Tongue (tissue), 3 donors: ENCODE data around the gene DUSP9. TPM values are rescaled to one million over a fixed set of nuclear protein-coding genes. Genes with fewer than 3 reads are reported as not detected.
A peak's percentile ranks its signal among the peaks of the same experiment; 100 is the strongest.
"Not testable (repeated sequence)": the region's sequence is repeated elsewhere in the genome, so short reads cannot be mapped to it uniquely, and the experiment has no call there.

Experiments used
- DNase-seq: peaks from one replicate; pipeline ENCODE4 v3.0.0-alpha.2; 2015
- small RNA-seq: library from RNA; depleted of rRNA; stranded (forward); fragments of <200 nt; gene quantifications from one replicate; pipeline ENCODE3, GENCODE V24; 2014; ENCODE audit warnings: low replicate concordance
- total RNA-seq: library from RNA; depleted of rRNA; stranded (reverse); fragments of >200 nt; gene quantifications from one replicate; pipeline ENCODE4 v1.2.3, GENCODE V29; 2014

The DUSP9 gene
- total RNA-seq, 1 donor from 2014 or later, result not detected

- not testable (repeated sequence) for DNase-seq
Measured at GRCh38 chrX:153691032-153691827, 44.2 kb downstream of the DUSP9 start.

DNA sequence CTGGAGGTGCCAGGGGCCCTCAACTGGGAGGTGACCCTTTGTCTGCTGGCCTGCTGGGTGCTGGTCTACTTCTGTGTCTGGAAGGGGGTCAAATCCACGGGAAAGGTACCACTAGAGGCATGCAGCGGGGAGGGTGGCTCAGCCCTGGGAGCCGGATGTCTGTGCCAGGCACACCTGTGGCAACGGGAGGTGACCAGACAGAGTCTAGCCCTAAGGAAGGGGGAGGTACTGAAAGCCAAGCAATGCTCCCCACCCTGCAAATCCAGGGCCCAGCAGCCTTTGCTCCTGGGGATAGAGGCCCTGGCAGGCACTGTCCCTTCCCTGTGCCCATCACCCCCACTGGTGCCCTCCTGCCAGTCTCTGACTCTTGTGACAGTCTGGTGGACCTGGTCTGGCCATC lies 45.0 kb downstream of the DUSP9 start:
- DNase-seq, result no peak

- peak; percentile 32 for DNase-seq
Measured at GRCh38 chrX:153692611-153693156, 45.7 kb downstream of the DUSP9 start.

DNA sequence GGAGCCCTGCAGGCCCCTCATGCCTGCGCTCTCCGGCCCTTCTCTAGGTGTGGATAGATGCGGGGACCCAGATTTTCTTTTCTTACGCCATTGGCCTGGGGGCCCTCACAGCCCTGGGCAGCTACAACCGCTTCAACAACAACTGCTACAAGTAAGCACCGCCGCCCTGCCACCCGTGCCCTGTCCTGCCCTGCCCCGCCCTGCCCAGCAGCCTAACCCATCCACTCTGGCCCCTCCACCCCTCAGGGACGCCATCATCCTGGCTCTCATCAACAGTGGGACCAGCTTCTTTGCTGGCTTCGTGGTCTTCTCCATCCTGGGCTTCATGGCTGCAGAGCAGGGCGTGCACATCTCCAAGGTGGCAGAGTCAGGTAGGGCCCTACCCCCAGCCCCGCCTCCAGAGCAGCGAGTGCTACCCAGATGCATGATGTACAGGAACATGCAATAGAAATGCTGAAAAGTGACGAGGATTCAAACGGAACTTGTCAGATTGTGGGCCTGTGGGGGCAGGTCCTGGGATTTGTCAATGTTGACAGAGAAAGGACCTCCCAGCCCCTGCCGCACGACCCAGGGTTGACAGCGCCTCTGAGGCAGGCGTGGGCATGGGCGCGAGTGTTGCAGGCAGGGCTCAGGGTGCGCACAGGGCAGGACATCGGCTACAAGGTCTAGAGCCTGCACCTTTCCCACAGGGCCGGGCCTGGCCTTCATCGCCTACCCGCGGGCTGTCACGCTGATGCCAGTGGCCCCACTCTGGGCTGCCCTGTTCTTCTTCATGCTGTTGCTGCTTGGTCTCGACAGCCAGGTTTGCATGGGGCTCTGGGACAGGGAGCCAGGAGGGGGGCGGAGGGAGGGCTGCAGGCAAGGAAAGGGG lies 46.4 kb downstream of the DUSP9 start:
- no peak for DNase-seq

DNA sequence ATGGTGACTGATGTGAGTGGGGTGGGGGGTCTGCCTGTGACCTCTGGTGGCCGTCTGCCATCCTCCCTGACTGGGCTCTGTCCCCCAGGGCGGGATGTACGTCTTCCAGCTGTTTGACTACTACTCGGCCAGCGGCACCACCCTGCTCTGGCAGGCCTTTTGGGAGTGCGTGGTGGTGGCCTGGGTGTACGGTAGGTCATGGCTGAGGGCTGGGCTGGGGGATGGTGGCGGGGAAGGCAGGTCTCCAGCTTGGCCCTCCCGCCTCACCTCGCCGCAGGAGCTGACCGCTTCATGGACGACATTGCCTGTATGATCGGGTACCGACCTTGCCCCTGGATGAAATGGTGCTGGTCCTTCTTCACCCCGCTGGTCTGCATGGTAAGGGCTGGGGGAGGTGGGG lies 47.3 kb downstream of the DUSP9 start:
- DNase-seq, result not testable (repeated sequence)

GRCh38 chrX:153694687-153695270 lies 47.8 kb downstream of the DUSP9 start:
- no peak for DNase-seq

DNA sequence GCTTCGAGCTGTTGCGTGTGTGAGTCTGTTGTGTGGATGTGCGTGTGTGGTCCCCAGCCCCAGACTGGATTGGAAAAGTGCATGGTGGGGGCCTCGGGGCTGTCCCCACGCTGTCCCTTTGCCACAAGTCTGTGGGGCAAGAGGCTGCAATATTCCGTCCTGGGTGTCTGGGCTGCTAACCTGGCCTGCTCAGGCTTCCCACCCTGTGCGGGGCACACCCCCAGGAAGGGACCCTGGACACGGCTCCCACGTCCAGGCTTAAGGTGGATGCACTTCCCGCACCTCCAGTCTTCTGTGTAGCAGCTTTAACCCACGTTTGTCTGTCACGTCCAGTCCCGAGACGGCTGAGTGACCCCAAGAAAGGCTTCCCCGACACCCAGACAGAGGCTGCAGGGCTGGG lies 49.1 kb downstream of the DUSP9 start:
- no peak for DNase-seq

DNA sequence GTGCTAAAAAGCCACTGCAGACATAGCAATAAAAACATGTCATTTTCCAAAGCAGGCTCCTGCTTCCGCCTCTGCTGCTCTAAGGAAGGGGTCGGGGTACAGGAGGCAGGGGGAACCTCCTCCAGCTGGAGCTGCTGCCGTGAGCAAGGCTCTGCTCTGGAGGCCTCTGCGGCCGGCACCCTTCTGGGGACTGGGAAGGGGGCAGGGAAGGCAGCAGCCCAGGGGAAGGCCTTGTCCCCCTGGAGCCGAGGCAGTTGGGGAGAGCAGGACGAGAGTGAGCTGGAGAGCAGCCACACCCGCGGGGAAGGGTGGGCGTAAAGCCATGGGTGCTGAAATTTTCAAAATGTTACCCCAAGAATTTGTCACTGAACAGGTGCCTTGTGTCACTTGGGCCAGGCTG lies 49.5 kb downstream of the DUSP9 start:
- not testable (repeated sequence) for DNase-seq

GRCh38 chrX:153696986-153697722 lies 50.2 kb downstream of the DUSP9 start:
- DNase-seq, result not testable (repeated sequence)

DNA sequence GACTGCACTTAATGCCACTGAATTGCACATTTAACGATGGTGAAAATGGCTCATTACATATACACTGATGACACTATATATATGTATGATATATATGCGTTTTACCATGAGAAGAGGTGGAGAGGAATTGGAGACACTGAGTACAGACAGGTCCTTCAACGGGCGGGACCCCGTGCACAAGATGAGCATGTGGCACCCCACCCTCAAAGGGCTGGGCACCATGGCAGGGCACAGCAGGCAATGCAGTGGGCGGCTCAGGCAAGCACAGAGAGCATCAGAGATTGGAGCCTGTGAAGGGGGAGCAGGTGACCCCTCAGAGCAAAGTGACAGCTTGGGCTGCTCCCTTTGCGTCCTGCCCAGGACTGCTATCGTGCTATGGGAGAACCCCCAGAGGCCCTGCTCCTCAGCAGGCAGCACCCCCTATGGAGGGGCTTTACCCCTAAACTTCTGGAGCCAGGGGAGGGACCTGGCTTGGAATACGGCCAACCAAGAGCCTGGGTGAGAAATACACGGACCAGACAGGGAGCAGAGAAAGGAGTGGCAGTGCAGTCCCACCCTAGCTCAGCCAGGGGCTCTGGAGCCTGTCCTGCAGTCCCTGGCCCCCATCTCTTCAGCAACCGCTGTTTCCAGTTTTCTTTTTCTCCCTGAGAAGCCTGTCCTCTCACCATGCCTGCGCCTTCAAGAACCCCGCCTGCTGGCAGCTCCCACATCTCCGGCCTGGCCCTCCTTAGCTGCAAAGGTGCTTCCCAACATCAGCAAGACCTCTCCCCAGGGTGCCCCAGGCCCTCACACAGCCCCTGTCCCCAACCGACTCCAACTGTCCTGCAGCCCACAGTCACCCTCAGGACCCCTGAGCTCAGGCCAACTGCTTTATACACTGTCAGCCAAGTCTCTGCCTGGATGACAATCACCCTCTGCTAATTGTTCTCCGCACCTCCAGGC lies 51.2 kb downstream of the DUSP9 start:
- DNase-seq, result no peak

DNA sequence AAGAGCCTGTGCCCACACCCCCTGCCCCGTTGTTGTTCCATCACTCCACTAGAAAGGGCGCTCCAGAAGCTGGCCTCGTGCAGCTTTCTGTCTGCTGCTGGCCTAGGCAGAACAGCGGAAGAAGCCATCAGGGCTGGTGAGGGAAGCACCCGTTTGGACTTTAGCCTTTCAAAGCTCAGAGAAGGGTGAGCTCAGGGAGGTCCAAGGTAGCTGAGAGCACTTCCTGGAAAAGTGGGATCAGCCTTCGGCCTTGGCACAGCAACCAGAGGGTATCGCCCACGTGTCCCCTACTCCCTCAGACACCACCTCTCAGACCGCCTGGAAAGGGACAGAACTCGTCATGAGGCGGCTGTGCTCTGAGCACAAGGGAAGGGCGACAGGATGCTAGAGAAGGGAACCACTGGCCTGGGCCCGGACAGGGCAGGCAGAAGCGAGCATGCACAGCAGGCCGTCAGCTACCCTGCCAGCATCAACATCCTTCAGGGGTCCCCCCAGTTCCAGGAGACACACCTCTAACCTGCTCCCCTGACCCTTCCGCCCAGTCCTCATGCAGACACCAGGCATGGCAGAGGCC lies 52.3 kb downstream of the DUSP9 start:
- not testable (repeated sequence) for DNase-seq

DNA sequence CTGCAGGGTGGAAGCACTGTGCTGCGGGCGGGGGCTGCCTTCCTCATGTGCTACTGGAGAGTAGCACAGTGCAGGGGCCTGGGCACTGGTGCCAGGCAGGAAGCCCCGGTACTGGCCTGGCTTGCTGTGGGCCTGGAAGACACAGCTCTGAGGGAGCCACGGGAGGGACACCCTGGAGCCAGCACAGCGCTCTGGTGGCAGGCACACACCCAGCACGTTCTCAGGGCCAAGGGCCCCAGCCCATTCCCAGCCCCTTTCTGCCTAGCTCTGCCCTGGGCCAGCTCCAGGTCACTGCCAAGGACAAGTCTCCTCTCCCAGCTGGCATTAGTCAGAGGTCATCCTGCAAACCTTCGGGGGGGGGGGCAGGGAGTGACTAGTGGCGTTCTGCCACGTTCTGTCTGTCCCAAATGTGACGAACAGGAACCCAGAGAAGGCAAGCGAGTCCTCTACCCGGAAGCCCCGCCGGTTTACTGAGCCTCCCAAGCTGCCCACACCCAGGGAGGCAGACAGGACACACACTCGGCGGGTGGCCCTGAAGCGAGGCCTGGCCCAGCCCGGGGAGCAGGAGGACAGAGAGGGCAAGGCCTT lies 52.9 kb downstream of the DUSP9 start:
- not testable (repeated sequence) for DNase-seq

DNA sequence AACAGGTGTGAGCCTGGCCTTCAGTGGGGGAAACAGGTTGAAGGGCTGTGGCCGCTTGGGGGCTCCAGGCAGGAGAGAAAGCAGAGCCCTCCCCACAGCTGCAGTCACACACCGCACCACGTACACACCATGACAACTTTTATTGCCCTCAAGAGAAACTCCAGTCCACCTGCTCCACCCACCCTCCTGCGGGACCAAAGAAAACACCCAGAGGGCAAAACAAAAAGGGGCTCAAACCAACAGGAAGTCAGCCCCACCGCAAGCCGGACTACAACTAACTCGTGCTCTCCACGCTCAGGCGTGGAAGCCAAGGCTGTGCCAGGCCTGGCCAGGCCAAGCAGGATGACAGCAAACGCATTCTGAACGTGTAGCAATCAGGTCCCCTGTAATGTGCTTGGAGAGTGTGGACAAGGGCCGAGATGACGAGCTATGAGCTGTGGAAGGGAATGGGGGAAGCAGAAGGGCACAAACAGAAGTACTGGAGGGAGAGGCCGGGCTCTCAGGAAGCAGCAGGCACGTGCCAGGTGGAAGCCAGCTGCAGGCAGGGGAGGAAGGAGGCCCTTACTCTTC lies 53.5 kb downstream of the DUSP9 start:
- no peak for DNase-seq

Small RNA genes within 50 kb of the gene (small RNA-seq; reads per million reads assigned to genes)
- not detected for gene RN7SL687P

Other genes starting within 250 kb of the DUSP9 start
- gene PNMA6E, start 245.9 kb upstream of the DUSP9 start, total RNA-seq, result not detected
- 1.4 TPM for gene ZFP92, start 235.7 kb upstream of the DUSP9 start, total RNA-seq
- gene TREX2, start 201.1 kb upstream of the DUSP9 start, total RNA-seq, result 2.2 TPM
- gene HAUS7, start 176.6 kb upstream of the DUSP9 start, total RNA-seq, result 20.7 TPM
- gene BGN, start 152.2 kb upstream of the DUSP9 start, total RNA-seq, result 62.2 TPM
- gene ATP2B3, start 129.6 kb upstream of the DUSP9 start, total RNA-seq, result 0.41 TPM
- gene CCNQ, start 48.1 kb upstream of the DUSP9 start, total RNA-seq, result 11.1 TPM
- 0.92 TPM for gene PNCK, start 26.6 kb downstream of the DUSP9 start, total RNA-seq
- 26.9 TPM for gene SLC6A8, start 40.7 kb downstream of the DUSP9 start, total RNA-seq
- 84.2 TPM for gene BCAP31, start 77.2 kb downstream of the DUSP9 start, total RNA-seq
- 12.0 TPM for gene ABCD1, start 77.7 kb downstream of the DUSP9 start, total RNA-seq
- 6.8 TPM for gene PLXNB3, start 117.0 kb downstream of the DUSP9 start, total RNA-seq
- 81.4 TPM for gene SRPK3, start 133.8 kb downstream of the DUSP9 start, total RNA-seq
- 61.1 TPM for gene IDH3G, start 147.2 kb downstream of the DUSP9 start, total RNA-seq
- gene SSR4, start 147.5 kb downstream of the DUSP9 start, total RNA-seq, result 46.4 TPM
- 4.1 TPM for gene PDZD4, start 183.3 kb downstream of the DUSP9 start, total RNA-seq
- 17.5 TPM for gene L1CAM, start 239.0 kb downstream of the DUSP9 start, total RNA-seq